ENCODE data around the gene INSRR.
A peak's percentile ranks its signal among the peaks of the same experiment; 100 is the strongest.

INSRR gene

DNA sequence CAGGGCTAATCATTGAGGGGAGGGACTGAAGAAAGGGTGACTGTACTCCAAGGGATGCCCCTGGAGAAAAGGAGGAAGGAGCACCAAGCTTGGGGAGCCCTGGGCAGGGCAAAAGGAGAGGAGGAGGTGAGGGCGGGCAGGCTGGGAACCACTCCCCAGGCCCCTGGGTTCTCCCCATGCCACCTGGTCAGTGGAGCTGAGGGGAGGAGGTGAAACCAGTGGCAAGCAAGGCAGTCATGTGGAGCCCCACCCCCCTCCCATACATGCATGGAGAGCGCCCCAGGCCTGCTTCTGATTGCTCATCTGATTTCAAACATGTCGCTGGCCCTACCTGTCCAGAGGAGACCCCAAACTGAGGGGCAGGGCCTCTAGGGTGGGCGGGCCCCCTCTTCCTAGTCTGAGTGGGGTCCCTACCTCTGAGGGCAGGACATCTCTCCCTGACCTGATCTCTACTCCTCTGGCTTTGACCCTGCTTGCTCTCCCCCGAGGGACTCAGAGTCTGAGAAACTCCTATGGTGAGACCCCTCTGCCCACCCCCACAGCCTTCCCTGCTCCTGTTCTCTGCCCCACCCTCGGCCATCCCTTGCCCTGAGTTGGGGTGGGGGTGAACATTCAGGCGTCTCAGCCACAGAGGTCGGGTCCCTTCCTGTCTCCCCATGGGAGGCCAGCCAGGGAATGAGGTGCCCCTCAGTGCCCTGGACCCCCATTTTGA, 18.6 kb downstream of the INSRR start:
- DNase-seq (ENCODE audit: low spot score) = peak; percentile 5
- in situ Hi-C loops (cut with MboI; ENCODE audit: low pct_unique_long_range_greater_than_20kb, low sequenced_read_pairs, unreplicated experiment) = no loop called here
- TF ChIP-seq, protein P1, sequence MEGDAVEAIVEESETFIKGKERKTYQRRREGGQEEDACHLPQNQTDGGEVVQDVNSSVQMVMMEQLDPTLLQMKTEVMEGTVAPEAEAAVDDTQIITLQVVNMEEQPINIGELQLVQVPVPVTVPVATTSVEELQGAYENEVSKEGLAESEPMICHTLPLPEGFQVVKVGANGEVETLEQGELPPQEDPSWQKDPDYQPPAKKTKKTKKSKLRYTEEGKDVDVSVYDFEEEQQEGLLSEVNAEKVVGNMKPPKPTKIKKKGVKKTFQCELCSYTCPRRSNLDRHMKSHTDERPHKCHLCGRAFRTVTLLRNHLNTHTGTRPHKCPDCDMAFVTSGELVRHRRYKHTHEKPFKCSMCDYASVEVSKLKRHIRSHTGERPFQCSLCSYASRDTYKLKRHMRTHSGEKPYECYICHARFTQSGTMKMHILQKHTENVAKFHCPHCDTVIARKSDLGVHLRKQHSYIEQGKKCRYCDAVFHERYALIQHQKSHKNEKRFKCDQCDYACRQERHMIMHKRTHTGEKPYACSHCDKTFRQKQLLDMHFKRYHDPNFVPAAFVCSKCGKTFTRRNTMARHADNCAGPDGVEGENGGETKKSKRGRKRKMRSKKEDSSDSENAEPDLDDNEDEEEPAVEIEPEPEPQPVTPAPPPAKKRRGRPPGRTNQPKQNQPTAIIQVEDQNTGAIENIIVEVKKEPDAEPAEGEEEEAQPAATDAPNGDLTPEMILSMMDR (IDR thresholded peaks at IDR 0.05; ENCODE audit: extremely low read depth, insufficient read depth, missing control alignments) = no peak

DNA sequence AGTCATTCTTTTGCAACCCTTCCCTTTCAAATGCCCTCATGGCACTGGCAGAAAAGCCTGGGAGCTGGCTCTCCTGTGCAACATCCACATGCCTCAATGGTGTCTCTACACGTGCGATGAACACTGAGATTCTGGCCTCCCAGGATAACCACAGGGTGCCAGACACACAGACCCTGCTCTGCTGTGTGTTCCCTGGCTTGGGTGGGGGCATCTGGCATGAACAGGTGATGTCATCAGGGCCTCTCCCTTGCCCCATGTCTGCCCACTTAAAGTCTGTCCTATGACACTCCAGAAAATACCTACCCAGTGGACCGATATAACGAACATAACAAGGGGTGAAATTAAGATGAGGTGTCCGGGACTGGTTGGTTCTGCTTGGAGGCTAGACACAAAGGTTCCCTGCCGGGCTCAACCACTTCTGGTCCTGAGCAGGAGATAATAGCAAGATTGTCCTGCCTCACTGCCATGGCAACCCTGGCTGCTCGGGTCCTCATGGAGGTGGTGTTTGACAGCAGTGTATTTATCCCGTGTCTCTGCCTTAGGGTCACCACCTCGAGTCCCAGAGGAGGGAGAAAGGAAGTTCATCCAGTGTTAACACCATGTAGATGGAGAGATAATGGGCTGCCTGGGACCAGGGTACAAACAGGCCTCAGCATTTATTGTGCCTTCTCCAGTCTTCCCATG, 19.3 kb downstream of the INSRR start:
- in situ Hi-C loops (cut with MboI; ENCODE audit: low pct_unique_long_range_greater_than_20kb, low sequenced_read_pairs, unreplicated experiment) = no loop called here
- peak; percentile 7 for DNase-seq (ENCODE audit: low spot score)
- TF ChIP-seq, protein P1 (IDR thresholded peaks at IDR 0.05; ENCODE audit: extremely low read depth, insufficient read depth, missing control alignments) = no peak

- in situ Hi-C loops (cut with MboI; ENCODE audit: low pct_unique_long_range_greater_than_20kb, low sequenced_read_pairs, unreplicated experiment) = no loop called here
- TF ChIP-seq, protein P1 (IDR thresholded peaks at IDR 0.05; ENCODE audit: extremely low read depth, insufficient read depth, missing control alignments) = peak; percentile 88
- peak; percentile 69 for DNase-seq (ENCODE audit: low spot score)
Observed at GRCh38 chr1:156838972-156839371, 19.9 kb downstream of the INSRR start.

DNA sequence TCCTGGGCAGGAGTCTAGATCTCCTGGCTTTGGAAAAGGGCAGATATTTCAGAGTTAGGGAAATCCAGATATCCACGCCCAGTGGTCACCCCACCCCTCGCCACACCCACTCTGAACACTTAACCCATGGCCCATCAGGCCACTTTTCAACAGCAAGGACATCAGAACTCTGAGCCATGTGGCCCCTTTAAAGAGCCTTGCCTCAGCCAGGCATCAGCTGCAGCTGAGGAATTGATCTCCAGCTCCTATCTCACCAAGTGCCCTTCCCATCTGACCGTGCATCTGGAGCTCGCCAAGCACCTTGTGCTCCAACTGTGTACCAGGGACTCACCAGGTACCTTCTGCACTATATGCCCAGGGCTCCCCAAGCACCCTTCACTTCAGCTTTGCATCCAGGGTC, 22.0 kb downstream of the INSRR start:
- TF ChIP-seq, protein P1 (IDR thresholded peaks at IDR 0.05; ENCODE audit: extremely low read depth, insufficient read depth, missing control alignments) = no peak
- in situ Hi-C loops (cut with MboI; ENCODE audit: low pct_unique_long_range_greater_than_20kb, low sequenced_read_pairs, unreplicated experiment) = no loop called here
- DNase-seq (ENCODE audit: low spot score) = peak; percentile 4

- TF ChIP-seq, protein P1 (IDR thresholded peaks at IDR 0.05; ENCODE audit: extremely low read depth, insufficient read depth, missing control alignments) = no peak
- in situ Hi-C loops (cut with MboI; ENCODE audit: low pct_unique_long_range_greater_than_20kb, low sequenced_read_pairs, unreplicated experiment) = no loop called here
- DNase-seq (ENCODE audit: low spot score) = peak; percentile 82
Observed at GRCh38 chr1:156836041-156836654, 22.8 kb downstream of the INSRR start.

DNA sequence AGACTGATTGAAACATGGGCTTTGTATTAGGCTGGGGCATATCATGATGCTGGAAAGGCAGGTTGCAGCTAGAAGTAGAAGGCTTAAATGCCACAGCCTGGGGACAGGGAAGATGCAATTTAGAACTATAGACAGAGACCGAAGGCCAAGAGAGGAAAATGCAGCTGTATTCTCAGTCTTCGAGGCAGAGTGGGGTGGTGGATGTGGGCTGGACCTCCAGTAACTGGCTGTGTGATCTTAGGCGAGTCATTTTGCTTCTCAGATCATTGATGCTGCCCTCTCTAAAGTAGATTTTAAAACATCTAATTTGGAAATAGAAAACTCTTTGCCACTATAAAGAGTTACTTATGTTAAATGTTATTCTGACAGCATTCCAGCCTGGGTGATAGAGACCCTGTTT, 24.6 kb downstream of the INSRR start:
- no peak for DNase-seq (ENCODE audit: low spot score)
- in situ Hi-C loops (cut with MboI; ENCODE audit: low pct_unique_long_range_greater_than_20kb, low sequenced_read_pairs, unreplicated experiment) = no loop called here
- TF ChIP-seq, protein P1 (IDR thresholded peaks at IDR 0.05; ENCODE audit: extremely low read depth, insufficient read depth, missing control alignments) = no peak

All from GM13977 (cell line).